Ovary (tissue), 9 donors: ENCODE measurements around the gene EXOG. TPM values are rescaled to one million over a fixed set of nuclear protein-coding genes. Genes with fewer than 3 reads are reported as not detected.

Source experiments
- DNase-seq, 5 donors: peaks; one replicate each; pipeline ENCODE4 v3.0.0-alpha.2; 2019 to 2020
- H3K27ac ChIP-seq, 2 donors: fragments of 200-600 bp; one replicate each; pipeline versions ENCODE4 v1.5.1 to v1.8.0; 2019 to 2022
- H3K27me3 ChIP-seq: fragments of 200-600 bp; one replicate; pipeline ENCODE4 v1.8.0; 2022
- H3K36me3 ChIP-seq: fragments of 200-600 bp; sonication (generic); one replicate; pipeline ENCODE4 v1.5.1; 2019
- H3K4me1 ChIP-seq: one replicate; pipeline ENCODE4 v1.8.1; 2013; ENCODE audit warnings: mild to moderate bottlenecking, moderate library complexity; ENCODE audit not compliant: insufficient read depth
- H3K4me3 ChIP-seq: fragments of 200-600 bp; sonication (generic); one replicate; pipeline ENCODE4 v1.5.1; 2017
- H3K9me3 ChIP-seq, 2 donors: fragments of 200-600 bp in 1 of 2; sonication (generic) in 1 of 2; one replicate each; pipeline versions ENCODE4 v1.5.1 to v1.8.1; 2013 to 2019; ENCODE audit warnings: mild to moderate bottlenecking in 1 of 2, moderate library complexity in 1 of 2
- EP300 ChIP-seq: sonication (generic); formaldehyde crosslinking; IDR thresholded peaks from one replicate; pipeline ENCODE4 v1.6.1; 2017; ENCODE audit warnings: antibody characterized with exemption
- POLR2A ChIP-seq: fragments of 450-650 bp; IDR thresholded peaks from one replicate; pipeline ENCODE4 v1.6.1; 2017; ENCODE audit warnings: antibody characterized with exemption, mild to moderate bottlenecking, moderate library complexity
- WGBS, 3 donors: extraction: QIAGEN DNeasy Blood & Tissue Kit in 1 of 3; methylation state at CpG; one replicate each; pipeline versions ENCODE4 v1.1.5 to v1.1.7; 2013 to 2017; 5-methylcytosine and 5-hydroxymethylcytosine counted together
- intact Hi-C, 4 donors: fragments of 100-400 bp; cut with DNase I; formaldehyde crosslinking; loops; one replicate each; pipeline versions ENCODE4 v1.11.0 to v1.15.1; 2022 to 2023
- polyA plus RNA-seq, 2 donors: library from polyadenylated mRNA; stranded (reverse); fragments of 200-250 nt in 1 of 2; fragments of 350-450 nt in 1 of 2; fragmentation: Illumina TruSeq in 1 of 2; extraction: RNeasy Lipid Tissue Mini Kit (QIAGEN cat#74804) in 1 of 2; gene quantifications; one replicate each; pipeline ENCODE4 v1.2.3, GENCODE V29; 2013 to 2014
- total RNA-seq, 7 donors: library from RNA; depleted of rRNA in 2 of 7; stranded (reverse); fragments of >200 nt in 2 of 7; fragmentation: NEBNext Ultra II Directional in 3 of 7; extraction: Animal tissue kit (Norgen Biotek cat#: 25700) in 3 of 7; gene quantifications; one replicate each; pipeline versions ENCODE4 v1.1.0 to v1.2.4, GENCODE V29; 2016 to 2023
- TF ChIP-seq, protein P1 (sequence below), 3 donors: fragments of 450-650 bp in 2 of 3; fragments of 200-600 bp in 1 of 3; IDR thresholded peaks; one replicate each; pipeline versions ENCODE4 v1.5.1 to v1.8.0; 2016 to 2022; ENCODE audit warnings: antibody characterized with exemption in 3 of 3, mild to moderate bottlenecking in 1 of 3
- donor health status: DM: no; HTN: no; CAD: no; lungs with moderate emphysema.
- donor health status: DM: no; HTN: no; CAD: no.
- donor health status: Bipolar disorder and iron deficiency.
- donor health status: DM: yes; HTN: yes; CAD: no.
- donor health status: DM: no; HTN: no; CAD: no.
- donor health status: DM: yes; HTN: yes; CAD: no.

Gene EXOG
- total and polyA plus RNA-seq, 9 donors: 5.4 to 14.8 (median 9.0) TPM

DNA sequence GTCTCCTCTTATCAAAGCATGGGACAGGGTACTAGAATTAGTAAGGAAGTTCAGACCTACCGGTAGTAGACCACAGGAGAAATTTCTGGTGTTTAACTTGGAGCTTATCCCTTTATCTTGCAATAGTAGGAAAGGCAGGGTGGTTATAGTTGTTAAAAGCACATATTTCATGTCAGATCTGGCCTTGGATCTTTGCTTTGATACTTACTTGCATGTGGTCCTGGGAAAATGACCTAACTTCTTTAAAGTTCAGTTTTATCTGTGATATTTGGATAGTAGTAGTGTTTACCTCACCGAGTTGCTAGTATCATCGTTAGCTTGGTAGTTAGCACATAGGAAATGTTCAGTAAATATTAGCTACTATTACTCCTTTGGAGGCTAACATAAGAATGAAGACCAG lies 15.4 kb downstream of the EXOG start:
- H3K36me3 ChIP-seq: no peaks in the 10 kb centered on the region
- no peaks in the 10 kb centered on the region for H3K9me3 ChIP-seq
- intact Hi-C loops: no loop called here
- TF ChIP-seq EP300 (no peak), POLR2A (no peak)
- TF ChIP-seq, protein P1, sequence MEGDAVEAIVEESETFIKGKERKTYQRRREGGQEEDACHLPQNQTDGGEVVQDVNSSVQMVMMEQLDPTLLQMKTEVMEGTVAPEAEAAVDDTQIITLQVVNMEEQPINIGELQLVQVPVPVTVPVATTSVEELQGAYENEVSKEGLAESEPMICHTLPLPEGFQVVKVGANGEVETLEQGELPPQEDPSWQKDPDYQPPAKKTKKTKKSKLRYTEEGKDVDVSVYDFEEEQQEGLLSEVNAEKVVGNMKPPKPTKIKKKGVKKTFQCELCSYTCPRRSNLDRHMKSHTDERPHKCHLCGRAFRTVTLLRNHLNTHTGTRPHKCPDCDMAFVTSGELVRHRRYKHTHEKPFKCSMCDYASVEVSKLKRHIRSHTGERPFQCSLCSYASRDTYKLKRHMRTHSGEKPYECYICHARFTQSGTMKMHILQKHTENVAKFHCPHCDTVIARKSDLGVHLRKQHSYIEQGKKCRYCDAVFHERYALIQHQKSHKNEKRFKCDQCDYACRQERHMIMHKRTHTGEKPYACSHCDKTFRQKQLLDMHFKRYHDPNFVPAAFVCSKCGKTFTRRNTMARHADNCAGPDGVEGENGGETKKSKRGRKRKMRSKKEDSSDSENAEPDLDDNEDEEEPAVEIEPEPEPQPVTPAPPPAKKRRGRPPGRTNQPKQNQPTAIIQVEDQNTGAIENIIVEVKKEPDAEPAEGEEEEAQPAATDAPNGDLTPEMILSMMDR (IDR thresholded peaks at IDR 0.05): no peak
- 68 to 78% (median 72%) methylated on average over 3 of the region's 3 CpGs for WGBS, 3 donors
- no peaks in the 10 kb centered on the region for H3K27me3 ChIP-seq
- no peak for DNase-seq
- no peaks in the 10 kb centered on the region for H3K4me1 ChIP-seq
- no peak overlapping the region for H3K27ac ChIP-seq
- H3K4me3 ChIP-seq: no peak overlapping the region

DNA sequence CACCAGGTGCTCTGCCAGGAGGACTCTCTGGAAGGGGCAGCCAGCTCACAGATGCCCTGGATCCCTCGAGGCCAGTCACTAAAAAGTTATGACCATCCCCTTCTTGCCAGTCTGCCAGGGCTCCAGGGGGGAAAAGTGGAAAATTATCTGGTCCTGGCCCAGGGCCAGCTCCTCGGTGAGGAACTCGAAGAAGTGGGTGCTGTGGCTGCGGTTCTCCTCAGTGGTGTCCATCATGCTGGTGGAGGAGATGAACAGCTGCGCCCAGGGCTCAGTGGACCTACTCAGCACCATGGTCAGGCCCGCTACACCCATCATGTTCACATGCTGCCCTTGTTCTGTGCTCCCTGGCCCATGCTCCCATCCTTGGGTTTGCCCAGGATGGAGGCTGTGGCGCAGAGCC lies 19.2 kb downstream of the EXOG start:
- no peak for DNase-seq
- no peak overlapping the region for H3K4me3 ChIP-seq
- H3K4me1 ChIP-seq: no peaks in the 10 kb centered on the region
- 92 to 93% (median 93%) methylated on average over 7 of the region's 7 CpGs for WGBS, 3 donors
- H3K27ac ChIP-seq: no peak overlapping the region
- no peaks in the 10 kb centered on the region for H3K9me3 ChIP-seq
- intact Hi-C loops: no loop called here
- H3K27me3 ChIP-seq: no peaks in the 10 kb centered on the region
- no peaks in the 10 kb centered on the region for H3K36me3 ChIP-seq
- TF ChIP-seq, protein P1 (IDR thresholded peaks at IDR 0.05): no peak
- TF ChIP-seq EP300 (no peak), POLR2A (no peak)

DNA sequence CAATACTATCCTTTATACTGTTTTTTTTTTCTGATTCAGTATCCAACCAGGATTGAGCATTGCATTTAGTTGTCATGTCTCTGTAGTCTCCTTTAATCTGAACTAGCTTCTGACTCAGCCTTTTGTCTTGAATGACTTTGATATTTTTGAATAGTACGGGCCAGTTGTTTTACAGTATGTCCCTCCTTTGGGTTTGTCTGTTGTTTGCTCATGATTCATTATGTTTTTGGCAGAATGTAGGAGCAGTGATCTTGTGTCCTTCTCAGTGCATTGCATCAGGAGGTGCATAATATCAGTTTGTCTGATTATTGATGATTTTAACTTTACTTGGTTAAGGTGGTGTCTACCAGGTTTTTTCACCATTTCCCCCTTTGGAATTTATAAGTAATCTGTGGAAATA lies 20.5 kb downstream of the EXOG start:
- H3K27me3 ChIP-seq: no peaks in the 10 kb centered on the region
- H3K27ac ChIP-seq: no peak overlapping the region
- 0 to 78% (median 57%) methylated on average over 1 of the region's 1 CpG for WGBS, 3 donors
- H3K4me3 ChIP-seq: no peak overlapping the region
- no peaks in the 10 kb centered on the region for H3K9me3 ChIP-seq
- no peak for TF ChIP-seq EP300
- no peak for TF ChIP-seq POLR2A
- TF ChIP-seq, protein P1 (IDR thresholded peaks at IDR 0.05): no peak
- no peaks in the 10 kb centered on the region for H3K4me1 ChIP-seq
- no peak for DNase-seq
- intact Hi-C loops: no loop called here
- no peaks in the 10 kb centered on the region for H3K36me3 ChIP-seq

DNA sequence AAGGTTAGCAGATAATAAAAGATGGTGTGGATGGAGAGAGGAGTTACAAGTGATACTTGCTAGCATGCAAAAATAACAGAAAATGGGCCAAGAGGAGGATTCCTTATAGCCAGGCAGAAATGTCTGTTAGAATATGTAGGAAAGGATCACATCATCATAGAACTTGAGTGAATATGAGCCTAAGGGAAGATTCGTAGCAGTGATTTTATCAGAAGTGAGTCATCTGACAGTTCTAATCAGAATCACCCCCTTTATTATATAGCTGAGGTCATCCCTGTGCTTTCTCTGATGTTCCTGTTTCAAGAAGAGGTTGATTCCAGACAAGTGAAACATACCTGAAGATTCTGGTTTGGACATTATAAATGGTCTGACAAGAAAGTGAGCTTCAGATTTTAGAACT lies 22.9 kb downstream of the EXOG start:
- no peaks in the 10 kb centered on the region for H3K4me1 ChIP-seq

More for the DNA sequence above, 22.9 kb downstream of the EXOG start:
- no peak for DNase-seq
- TF ChIP-seq EP300: no peak
- TF ChIP-seq, protein P1 (IDR thresholded peaks at IDR 0.05): no peak
- TF ChIP-seq POLR2A: no peak
- intact Hi-C loops: no loop called here
- H3K4me3 ChIP-seq: no peak overlapping the region
- H3K36me3 ChIP-seq: no peaks in the 10 kb centered on the region
- H3K27ac ChIP-seq: no peak overlapping the region
- no peaks in the 10 kb centered on the region for H3K27me3 ChIP-seq
- 65 to 76% (median 68%) methylated on average over 1 of the region's 1 CpG for WGBS, 3 donors
- H3K9me3 ChIP-seq: no peaks in the 10 kb centered on the region
